Measurements from ENCODE around the gene ZNF528.
A peak's percentile ranks its signal among the peaks of the same experiment; 100 is the strongest.

- TF ChIP-seq CTCF (IDR thresholded peaks at IDR 0.05; ENCODE audit: low read length) (peak; percentile 53), EZH2 (IDR thresholded peaks at IDR 0.05; ENCODE audit: borderline replicate concordance, low read length) (no peak)
These were observed 67.3 kb downstream of the ZNF528 start for GRCh38 chr19:52464798-52465470.
